ENCODE measurements around the gene NTNG1. TPM values are rescaled to one million over a fixed set of nuclear protein-coding genes. Genes with fewer than 3 reads are reported as not detected.

Gene NTNG1
- total RNA-seq, 2 donors from 2014 or later = 0.26 to 4.9 TPM

DNA sequence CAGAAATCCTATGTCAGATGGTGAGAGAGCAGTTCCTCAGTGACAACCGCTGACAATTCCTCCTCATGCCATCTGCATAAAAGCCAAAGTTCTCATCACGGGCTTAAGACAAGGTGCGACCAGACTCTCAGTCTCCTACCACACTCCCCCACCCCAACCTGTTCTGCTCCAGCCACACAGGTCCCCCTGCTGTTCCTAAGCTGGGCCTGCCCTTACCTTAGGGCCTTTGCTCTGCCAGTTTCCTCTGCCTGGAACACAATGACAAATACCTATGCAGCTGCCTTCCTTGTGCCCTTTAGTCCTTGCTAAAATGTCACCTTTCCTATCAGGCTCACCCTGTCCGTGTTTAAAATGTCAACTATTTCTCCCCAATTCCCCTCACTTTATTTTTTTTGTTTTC lies 382.2 kb downstream of the NTNG1 start:
- WGBS, 2 donors = 50 to 58% methylated on average over 4 of the region's 4 CpGs

DNA sequence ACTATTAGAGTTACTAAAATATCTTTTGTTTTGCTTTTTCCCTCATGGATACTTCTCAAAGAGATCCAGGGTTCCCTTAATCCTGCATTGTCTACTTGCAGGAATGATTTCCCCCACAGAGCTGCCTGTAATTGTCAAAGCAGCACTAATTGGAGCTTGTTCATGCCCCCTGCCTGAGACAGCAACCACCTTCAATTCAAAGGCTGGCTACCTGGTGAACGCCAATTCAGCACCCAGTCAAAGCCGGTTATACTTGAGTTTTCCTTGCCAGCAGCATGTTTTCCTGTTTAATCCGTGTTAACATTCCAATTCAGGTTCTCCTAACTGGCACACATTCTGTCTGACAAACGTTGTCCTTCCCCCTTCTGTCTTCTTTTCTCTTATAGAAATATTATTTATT lies 382.9 kb downstream of the NTNG1 start:
- no peaks in the 10 kb centered on the region for H3K4me1 ChIP-seq
- DNase-seq = no peak
- WGBS, 2 donors = 40 to 56% methylated on average over 4 of the region's 4 CpGs
- H3K36me3 ChIP-seq (replicated peaks in 1 of 2; ENCODE audit: insufficient read depth in 1 of 2, low read depth in 2 of 2) = no peaks in the 10 kb centered on the region
- TF ChIP-seq POLR2A (IDR thresholded peaks at IDR 0.05) (no peak), CTCF (IDR thresholded peaks at IDR 0.05) (no peak)
- no peaks in the 10 kb centered on the region for H3K9me3 ChIP-seq
- ATAC-seq = no peak
- no peaks in the 10 kb centered on the region for H3K27me3 ChIP-seq
- H3K4me3 ChIP-seq = no peak overlapping the region
- intact Hi-C loops (cut with DNase I) = no loop called here
- no peak overlapping the region for H3K27ac ChIP-seq

More for the DNA sequence above, 382.2 kb downstream of the NTNG1 start:
- TF ChIP-seq POLR2A (IDR thresholded peaks at IDR 0.05) (no peak), CTCF (IDR thresholded peaks at IDR 0.05) (no peak)
- Histone ChIP-seq H3K36me3 (replicated peaks in 1 of 2; ENCODE audit: insufficient read depth in 1 of 2, low read depth in 2 of 2) (no peaks in the 10 kb centered on the region), H3K27ac (no peak overlapping the region), H3K4me3 (no peak overlapping the region), H3K27me3 (no peaks in the 10 kb centered on the region), H3K4me1 (no peaks in the 10 kb centered on the region), H3K9me3 (no peaks in the 10 kb centered on the region)
- no peak for DNase-seq
- no peak for ATAC-seq
- intact Hi-C loops (cut with DNase I) = no loop called here

- 78 to 80% methylated on average over 2 of the region's 2 CpGs for WGBS, 2 donors
- no peak for TF ChIP-seq POLR2A (IDR thresholded peaks at IDR 0.05)
- intact Hi-C loops (cut with DNase I) = no loop called here
These were observed 383.5 kb downstream of the NTNG1 start for GRCh38 chr1:107524301-107524700.

DNA sequence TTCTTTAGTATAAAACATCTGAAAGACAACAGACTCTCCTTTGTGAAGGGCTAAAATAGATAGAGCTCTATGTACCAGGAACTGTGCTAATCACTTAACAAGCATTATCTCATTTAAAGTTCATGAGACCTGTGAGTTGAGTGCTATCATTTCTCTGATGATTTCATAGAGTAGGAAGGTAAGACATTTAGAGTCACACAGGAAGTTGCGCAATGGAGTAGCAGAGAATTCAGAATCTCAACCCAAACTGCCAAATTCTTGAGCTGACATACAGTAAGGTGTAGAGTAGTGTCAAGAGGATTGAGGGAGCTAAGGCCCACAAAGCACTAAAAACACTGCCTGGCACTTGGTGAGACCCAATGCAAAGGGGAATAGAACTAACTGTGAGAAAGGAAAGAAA lies 384.3 kb downstream of the NTNG1 start:
- Histone ChIP-seq H3K9me3 (no peaks in the 10 kb centered on the region), H3K27me3 (no peaks in the 10 kb centered on the region), H3K4me3 (no peak overlapping the region), H3K36me3 (replicated peaks in 1 of 2; ENCODE audit: insufficient read depth in 1 of 2, low read depth in 2 of 2) (no peaks in the 10 kb centered on the region), H3K27ac (no peak overlapping the region), H3K4me1 (no peaks in the 10 kb centered on the region)
- no peak for DNase-seq
- WGBS, 2 donors = 88 to 89% methylated on average over 1 of the region's 1 CpG
- intact Hi-C loops (cut with DNase I) = no loop called here
- ATAC-seq = no peak
- TF ChIP-seq CTCF (IDR thresholded peaks at IDR 0.05) (no peak), POLR2A (IDR thresholded peaks at IDR 0.05) (no peak)

More at GRCh38 chr1:107524301-107524700, 383.5 kb downstream of the NTNG1 start:
- no peak overlapping the region for H3K27ac ChIP-seq
- H3K9me3 ChIP-seq = no peaks in the 10 kb centered on the region
- no peak for DNase-seq
- no peaks in the 10 kb centered on the region for H3K4me1 ChIP-seq
- no peaks in the 10 kb centered on the region for H3K27me3 ChIP-seq
- H3K36me3 ChIP-seq (replicated peaks in 1 of 2; ENCODE audit: insufficient read depth in 1 of 2, low read depth in 2 of 2) = no peaks in the 10 kb centered on the region
- no peak overlapping the region for H3K4me3 ChIP-seq
- no peak for ATAC-seq

DNA sequence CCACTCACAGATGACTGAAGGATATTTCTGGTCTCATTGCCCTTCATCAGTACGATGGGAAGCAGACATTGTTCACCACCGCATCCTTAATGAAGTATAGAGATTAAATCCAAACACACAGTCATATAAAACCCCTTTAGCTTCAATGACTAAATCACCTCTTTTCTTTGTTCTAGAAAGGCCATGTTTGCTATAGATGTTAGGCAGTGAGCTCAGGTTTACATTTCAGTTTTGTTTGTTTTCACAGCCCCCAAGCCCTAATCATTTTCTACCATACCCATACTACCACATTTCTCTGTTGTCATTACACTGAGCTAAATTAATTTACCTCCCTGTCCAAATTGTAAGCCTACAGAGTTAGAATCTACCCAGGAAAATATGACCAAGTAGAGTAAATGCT lies 385.1 kb downstream of the NTNG1 start:
- TF ChIP-seq CTCF (IDR thresholded peaks at IDR 0.05) = no peak
- TF ChIP-seq POLR2A (IDR thresholded peaks at IDR 0.05) = no peak
- no peaks in the 10 kb centered on the region for H3K9me3 ChIP-seq
- H3K27me3 ChIP-seq = no peaks in the 10 kb centered on the region
- intact Hi-C loops (cut with DNase I) = no loop called here
- no peak overlapping the region for H3K4me3 ChIP-seq
- no peak for ATAC-seq
- DNase-seq = no peak
- no peak overlapping the region for H3K27ac ChIP-seq
- no peaks in the 10 kb centered on the region for H3K36me3 ChIP-seq (replicated peaks in 1 of 2; ENCODE audit: insufficient read depth in 1 of 2, low read depth in 2 of 2)
- 56 to 61% methylated on average over 2 of the region's 2 CpGs for WGBS, 2 donors
- no peaks in the 10 kb centered on the region for H3K4me1 ChIP-seq
